Measurements from ENCODE around the gene IL5RA.

Gene IL5RA, protein sequence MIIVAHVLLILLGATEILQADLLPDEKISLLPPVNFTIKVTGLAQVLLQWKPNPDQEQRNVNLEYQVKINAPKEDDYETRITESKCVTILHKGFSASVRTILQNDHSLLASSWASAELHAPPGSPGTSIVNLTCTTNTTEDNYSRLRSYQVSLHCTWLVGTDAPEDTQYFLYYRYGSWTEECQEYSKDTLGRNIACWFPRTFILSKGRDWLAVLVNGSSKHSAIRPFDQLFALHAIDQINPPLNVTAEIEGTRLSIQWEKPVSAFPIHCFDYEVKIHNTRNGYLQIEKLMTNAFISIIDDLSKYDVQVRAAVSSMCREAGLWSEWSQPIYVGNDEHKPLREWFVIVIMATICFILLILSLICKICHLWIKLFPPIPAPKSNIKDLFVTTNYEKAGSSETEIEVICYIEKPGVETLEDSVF

DNA sequence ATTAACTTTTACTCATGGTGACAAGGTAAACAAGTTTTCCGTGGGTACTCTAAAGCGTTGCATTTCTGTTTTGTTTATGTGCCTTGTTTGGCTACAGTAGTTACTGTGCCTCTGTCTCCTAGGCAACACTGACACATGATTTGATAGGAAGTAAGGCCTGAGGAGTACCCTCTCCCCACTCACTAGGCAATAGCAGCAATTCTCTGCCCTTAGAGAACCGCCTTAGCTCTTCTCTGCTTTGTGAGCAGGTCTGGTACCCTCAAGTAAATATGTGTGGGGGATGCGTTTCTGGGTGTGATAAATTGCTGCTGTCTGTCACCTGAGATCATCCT is at the start of gene IL5RA:
Gene IL5RA (minus strand): TSS at position 76 of the 332 bp plus-strand sequence. CDS start 5,390 bp downstream, outside the sequence.
- peak; percentile 15 for DNase-seq

DNA sequence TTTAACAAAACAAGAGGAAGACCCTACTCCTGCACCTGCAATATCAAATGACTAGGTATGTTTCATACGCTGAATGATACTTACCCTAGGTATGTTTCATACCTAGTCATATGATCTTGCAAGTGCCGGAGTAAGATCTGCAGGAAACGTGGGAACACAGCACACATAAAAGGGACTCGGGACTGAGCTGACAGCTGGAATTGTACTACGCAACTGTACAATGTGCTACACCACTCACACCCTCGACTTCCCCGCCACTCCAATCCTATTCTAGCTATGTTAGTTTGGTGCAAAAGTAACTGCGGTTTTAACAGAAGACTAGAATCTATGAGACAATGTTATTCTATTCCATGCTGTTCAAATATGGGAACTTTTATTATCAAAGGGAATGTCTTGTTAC is 47.3 kb upstream of the IL5RA start:
- DNase-seq, result no peak

DNA sequence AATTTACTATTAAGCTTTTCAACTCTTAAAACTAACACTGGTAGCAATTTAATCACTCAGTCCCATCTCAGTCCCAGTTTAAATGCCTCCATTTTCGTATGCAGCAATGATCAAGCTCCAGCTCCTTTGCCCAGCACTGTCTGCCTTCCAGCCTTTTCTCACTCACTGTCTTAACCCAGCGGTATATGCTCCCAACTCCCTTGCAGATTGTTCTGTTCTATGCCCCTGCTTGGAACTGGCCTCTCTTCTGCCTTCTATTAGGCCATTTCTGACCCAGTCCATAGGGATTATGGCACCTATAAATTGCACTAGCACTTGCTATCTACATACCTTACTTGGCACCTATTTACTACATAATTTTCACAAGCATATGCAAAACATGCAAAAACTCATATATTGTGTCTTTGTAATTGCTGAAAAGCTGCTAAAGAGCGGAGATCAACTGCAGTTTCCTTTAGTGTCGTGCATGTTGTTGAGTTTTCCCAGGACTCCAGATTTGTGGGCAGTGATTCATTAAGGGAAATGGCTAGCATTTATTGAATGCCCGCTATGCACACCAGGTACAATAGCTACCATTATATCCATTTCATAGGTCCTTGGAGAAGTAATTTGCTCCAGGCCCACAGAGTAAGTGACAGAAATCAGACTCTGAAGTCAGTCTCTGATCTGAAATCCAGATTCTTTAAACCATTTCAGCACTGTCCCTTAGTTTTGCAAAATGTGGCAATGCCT is 44.9 kb upstream of the IL5RA start:
- no peak for DNase-seq

DNA sequence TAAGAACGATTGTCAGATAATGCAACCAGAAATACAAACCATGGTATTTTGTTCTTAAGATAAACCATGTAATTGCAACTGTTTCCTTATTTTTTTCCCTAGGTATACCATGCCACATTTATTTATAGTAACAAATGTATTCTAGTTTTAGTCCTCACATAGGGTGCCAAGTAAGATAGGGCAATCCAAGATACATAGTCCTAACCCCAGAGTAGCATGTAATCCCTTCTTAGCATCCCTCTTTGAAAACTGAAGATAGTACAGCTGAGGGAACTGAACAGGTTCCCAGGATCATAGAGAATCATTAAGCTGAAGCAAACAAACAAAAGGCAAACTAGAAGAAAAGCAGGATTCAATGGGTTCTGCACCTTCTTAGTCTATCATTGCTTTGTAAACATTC is 41.3 kb upstream of the IL5RA start:
- DNase-seq, result no peak

DNA sequence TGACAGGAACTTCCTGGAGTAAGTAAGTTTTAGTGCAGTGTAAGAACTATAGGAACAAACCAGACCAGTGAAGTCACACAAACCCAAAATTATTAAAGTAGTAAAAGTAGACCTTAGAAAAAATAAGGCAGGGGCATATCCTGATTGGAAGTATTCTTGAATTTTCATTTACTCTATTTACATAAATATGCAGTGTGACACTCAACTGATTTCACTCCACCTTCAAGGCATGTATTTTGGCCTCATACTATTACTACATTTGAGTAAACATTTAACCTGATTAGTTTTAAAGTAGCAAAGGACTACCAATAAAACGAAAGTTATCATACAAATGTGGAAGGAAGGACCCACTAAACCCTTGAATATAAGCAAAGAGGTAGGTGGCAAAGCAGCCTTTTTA is 39.4 kb upstream of the IL5RA start:
- no peak for DNase-seq

DNA sequence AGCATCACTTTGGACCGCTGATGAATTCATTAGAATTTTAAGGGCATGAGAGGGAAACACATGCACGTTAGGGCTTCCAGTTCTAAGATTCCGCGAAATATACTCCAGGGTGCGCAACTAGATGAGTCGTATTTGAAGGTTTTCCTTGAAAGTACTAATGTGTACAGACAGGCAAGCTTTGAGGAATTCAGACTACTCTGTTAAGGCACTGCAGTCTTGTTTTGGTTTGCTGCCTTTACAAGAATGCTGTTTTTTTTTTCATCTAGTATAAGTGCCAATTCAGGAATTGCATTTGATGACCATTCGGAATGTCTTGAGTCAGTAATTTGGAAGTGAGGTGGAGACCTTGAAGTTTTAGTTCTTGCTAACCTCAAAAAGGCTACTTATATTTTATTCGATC is 35.7 kb upstream of the IL5RA start:
- no peak for DNase-seq

DNA sequence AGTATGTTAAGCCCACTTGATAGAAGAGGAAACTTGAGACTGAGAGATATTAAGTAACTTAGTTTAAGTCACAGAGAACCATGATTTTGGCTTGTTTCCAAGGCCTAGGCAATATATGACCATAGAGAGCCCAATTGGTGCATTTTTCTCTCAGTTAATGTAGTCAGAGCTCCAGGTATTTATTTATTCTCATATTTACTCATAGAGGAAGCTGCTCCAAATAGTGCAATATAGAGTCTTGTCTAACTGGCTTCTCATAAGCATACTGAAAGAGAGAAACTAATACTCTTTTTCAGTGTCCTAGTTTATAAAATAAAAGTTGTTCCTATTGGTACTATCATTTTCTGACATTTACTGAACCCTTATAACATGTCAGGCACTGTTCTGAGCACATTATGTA is 31.8 kb upstream of the IL5RA start:
- DNase-seq, result no peak

DNA sequence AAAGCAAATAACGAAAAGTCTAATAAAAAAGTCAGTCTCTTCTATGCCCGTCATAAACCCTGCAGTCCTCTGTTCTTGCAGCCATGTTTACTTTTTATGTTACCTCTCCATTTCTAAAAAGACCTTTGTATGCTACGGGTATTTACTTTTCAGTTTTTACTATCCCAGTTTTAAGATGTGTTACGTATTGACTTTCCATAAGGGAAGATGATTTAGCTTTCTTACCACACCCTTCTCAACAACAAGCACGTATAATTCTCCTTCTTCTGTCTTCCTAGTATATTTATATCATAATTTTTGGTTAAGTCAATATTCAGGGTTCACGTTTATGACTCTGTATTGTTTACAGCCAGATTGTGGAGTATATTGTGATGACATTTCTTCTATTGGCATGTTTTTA is 27.4 kb upstream of the IL5RA start:
- DNase-seq, result no peak

DNA sequence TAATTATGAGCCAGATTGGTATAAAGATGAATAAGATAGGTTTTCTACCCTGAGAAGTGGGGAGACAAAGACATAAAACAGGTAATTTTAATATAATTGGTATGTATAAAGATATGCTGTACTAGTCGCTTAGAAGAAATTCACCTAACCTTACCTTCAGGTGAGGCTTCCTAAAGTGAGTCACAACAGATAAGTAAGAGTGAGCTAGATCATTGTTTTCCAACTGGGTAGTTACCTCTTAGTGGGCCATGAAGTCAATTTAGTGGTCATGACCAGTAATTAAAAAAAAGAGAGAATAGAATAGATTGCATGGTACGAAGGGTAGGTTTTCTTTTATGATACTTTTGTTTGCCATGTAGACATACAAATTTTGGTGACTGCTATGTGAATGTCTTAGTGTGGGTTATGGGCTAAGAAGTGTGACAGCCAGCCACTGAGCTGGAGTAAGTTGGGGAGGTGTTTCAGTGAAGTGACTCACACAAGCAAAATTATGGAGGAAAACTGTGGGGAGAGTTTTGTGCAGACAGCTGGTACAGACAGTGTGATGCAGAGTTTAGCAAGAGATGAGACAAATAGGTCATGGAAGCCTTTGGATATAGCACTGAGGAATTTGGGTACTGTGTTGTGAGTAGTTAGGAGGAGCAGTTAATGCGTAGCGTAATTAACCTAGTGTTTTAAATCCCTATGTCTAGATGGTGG is 24.7 kb upstream of the IL5RA start:
- no peak for DNase-seq

DNA sequence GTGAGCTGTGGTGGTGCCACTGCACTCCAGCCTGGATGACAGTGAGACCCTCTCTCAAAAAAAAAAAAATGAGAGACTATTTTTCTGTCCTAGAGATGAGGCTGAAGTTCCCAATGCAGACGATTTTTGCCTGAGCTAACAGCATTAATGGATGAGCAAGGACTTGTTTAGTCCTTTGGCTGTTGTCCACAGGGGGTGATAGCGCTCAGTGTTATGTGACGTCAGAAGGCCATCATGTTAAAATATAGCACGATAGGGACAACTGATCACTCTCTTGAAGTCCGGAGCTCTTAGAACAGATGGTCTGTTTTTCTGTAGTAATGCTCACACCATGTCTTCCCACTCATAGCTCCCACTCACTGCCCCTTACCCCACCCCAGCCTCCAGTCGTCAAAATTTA is 23.3 kb upstream of the IL5RA start:
- DNase-seq, result no peak

DNA sequence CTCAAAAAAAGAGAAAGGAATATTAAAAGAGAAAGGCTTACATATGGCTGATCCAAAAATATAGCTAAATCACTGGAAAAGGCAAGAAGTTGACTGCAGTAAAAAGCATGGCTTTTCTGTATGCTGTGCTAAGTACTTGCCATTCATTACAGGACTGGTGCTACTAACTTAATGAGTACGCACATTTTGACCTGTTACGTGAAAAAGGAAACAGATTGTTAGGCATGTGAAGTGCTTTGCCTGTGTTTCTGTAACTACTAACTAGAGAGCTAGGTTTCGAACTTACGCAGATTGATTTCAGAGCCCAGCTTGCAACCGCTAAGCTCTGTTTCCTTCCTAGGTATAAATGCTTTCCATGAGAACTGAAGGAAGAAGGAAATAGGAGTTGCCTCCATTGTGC is 19.4 kb upstream of the IL5RA start:
- no peak for DNase-seq

DNA sequence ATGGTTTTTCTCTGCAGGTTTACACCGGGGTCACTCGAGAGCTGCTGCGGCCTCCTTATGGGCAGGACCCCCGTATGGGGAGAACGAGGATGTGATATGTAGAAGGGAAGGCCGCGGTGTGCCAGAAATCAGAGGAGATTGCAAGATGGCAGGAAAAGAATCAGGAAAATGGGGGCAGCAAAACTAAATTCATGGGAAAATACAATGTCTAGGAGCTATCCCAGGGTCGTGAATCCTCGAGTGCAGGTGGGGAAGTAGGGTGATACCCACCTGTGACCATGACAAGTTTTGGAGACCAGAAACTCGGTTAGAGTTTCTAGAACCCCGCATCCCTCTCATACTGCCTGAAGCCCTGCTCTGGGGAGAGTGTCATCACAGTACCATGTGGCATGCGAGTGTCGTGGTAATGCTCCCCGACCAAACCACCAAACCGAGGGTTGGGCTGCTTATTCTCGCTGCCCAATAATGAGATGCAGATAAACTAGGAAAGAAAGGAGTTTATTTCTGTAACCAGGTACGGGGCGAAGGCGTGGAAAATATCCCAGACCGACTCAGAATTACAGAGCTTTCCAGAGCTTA is 17.3 kb upstream of the IL5RA start:
- no peak for DNase-seq

DNA sequence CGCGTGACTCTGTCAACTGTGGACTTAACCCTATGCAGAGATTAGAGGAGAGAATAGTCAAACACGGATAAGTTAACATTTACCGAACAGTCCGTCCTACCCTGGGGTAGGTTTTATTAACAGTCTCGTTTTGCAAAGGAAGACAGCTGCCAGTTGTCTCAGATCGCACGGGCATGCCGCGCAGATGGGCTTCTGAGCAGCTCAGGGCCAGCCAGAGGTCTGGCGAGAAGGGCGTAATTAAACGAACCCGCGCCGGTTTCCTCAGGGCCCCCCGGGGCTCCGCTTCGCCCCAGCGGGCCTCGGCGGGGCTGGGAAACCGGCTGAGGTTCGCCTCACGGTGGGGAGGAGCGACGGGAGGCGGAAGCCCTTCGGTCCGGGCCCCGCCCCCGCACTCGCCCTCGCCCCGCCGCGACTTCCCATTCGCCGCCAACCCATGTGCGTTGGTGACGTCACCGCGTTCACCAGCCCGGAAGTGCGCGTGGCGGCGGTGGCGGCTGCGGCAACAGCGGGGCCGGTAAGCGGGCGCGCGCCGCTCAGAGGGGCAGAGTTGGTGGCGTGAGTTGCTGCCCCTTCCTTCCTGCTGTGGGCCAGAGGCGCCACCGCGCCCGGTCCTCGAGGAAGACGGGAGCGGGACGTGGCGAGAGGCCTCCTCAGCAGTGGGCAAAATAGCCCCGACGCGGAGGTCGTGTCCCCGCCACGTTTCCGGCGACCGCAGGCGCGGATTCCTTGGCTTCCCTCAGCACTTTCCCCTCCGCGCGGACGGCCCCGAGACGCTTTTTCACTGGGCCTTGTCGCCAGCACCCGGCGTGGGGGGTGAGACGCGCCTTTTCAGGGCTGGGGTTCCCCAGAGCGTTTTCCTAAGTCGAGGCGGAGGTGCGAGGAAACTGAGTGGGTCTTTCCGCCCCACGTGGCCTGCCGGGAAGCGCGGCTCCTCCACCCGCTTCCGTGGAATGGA is 16.6 kb upstream of the IL5RA start, which contains the start of gene TRNT1:
Gene TRNT1 (plus strand): TSS at position 464 of the 955 bp plus-strand sequence. CDS start 2,101 bp downstream, outside the sequence.
- peak; percentile 79 for DNase-seq

DNA sequence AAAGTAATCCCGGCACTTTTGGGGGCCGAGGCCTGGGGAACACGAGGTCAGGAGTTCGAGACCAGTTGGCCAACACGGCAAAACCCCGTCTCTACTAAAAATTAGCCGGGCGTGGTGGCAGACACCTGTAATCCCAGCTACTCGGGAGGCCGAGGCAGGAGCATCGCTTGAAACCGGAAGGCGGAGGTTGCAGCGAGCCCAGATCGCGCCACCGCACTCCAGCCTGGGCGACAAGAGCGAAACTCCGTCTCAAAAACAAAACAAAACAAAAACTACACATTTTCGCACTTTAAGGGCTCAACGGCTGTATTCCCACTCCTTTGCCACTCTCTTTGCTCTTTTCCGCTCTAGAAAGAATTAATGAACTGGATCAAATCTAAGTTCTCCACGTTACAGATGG is 15.8 kb upstream of the IL5RA start:
- no peak for DNase-seq

DNA sequence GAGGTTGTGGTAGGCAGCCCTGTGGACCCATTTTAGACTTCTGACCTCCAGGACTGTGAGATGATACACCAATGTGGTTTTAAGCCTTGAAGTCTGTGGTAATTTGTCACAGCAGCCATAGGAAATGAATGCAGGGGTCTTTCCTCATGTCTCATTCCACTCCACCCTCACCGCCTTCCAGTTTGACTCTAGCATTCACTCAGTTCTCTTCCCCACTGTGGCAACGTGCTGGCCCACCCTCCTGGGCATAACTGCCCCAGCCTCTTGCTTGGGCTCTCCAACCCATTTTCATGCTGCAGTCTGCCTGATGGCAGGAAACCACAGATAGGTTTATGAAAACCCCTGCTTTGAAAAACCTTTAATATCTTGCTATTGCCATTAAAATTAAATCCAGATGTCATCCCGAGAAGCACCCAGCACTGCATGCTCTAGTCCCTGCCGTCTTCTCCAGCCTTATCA is 9.2 kb upstream of the IL5RA start:
- no peak for DNase-seq

DNA sequence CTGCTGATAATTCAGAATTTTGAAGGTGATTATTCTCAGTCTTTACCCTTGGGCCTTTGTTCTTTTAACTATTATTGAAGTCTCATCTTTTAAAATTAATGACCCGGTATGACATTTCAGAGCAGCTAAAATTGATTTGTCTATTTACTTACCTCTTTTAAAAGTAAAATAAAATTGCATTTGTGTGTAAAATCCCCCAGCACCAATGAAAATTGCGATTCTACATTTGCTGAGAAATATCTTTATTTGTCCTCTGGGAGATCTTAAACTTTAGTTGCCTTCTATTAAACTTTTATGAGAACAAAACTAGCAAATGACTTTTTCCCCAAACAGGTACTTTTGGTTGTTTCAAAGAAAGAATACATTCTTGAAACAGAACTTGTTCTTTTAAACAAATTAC is 7.5 kb upstream of the IL5RA start:
- DNase-seq, result no peak

DNA sequence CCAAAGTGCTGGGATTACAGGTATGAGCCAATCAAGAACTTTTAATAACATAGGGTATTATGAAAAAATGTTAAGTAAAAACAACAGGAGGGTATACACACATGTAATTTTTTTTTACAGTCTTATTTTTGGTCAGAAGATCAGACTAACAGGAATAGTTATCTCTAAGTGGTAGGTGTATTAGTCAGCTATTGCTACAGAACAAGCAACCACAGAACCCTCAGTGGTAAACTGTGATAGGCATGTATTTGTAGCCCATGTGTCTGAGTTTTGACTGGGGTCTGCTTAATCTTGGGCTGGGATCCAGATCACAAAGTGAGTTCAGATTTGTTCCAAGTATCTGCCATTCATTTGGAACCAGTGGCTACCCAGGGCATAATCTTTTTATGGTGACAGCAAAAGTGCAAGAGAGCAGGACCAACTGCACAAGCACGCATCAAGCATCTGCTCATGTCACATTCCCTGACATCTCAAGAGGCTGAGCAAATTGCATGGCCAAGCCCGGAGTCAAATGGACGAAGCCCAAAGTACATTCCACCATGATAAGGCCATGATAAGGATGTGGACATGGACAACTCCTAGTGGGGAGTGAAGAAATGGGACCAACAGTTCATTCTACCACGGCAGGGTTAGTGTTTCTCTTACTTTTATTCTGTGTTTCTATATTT is 3.0 kb upstream of the IL5RA start:
- DNase-seq, result no peak

DNA sequence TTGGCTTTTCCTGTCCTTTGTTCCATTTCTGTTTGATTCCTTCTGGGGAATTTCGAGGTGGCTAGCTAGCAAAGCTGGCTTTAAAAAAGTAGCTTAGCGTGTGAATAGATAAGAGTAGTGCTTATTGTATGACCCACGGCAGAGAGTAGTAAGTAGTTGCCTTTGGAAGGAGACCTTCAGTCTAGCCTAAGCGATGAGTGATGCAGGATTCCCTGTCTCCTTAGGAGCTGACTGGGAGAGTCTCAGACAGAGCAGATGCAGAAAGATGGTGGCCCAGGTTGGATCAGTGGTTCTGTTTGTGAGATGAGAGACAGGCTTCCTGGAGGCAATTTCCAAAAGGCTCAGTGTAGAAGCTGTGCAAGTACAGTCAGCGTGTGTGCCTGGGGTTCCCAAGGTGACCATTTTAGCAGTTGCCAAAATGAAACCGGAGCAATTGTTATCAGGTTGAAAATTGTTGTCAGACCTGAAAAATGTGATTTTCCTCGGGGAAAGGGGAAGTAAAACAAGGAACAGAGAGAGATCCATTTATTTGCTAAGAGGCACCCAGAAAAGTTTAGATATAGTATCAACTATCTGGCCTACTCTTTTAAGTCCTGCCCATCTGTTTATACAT is 681 bp upstream of the IL5RA start:
- no peak for DNase-seq

DNA sequence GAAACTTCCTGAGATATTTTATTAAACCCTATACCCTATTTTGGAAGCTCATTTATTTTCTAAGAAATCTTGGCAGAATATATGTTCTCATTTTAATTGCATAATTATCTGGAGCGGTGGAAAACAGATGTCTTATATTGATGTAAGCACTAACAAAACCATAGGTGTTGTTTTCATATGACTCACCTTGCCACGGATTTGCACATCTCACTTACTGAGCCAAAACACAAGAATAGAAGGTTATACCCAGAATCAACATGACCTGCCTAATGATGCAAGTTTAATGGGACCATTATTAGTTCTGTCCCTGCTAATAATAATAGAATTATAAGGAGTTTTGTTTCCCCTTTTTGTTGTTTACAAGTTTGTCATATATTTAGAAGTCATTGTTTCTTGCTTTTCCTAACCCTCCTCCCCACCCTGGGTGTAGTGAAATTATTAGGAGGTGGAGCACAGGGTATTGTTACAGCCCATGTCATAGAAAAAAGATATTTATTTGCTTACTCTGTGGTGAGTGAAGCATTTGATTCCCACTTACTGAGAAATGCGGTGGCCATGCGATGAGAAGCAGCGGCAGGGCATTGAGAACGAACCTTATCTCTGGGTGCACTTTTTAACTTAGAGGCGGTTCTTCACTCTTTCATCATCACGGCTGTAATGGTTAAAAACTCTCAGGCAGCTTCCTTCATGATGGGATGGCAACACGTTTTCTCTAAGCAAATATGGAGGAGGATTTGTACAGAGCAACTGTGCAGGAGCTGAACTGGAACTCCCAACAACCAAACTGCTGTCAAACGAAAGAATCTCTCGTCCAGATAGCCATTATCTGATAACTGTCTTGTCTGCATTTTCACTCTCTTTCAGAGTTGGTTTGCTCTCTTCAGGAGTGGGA is 521 bp downstream of the IL5RA start:
- no peak for DNase-seq

DNA sequence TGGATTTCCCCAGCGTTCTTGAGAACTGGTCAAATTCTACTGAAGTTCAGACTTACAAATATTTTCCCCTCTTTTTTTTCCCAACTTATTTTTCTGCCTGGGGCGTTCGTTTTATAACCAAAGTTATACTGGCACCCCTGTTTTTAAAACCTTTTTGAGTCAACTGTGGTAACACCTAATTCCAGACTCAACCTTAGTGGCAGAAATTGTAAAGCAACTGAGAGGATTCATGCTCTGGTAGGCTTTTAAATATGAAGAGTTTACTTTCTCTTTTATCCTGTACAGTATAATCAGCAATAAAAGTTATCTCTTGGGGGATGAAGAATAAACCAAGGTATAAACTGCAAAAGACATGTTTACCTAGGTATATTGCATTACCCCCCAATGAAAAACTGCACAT is 2.3 kb downstream of the IL5RA start:
- DNase-seq, result no peak
